GM12878 (cell line): Measurements from ENCODE around the gene DIMT1. TPM values are rescaled to one million over a fixed set of nuclear protein-coding genes. Genes with fewer than 3 reads are reported as not detected.

ENCODE experiments used
- ATAC-seq: fragments of 200-7000 bp; cut with Tn5 transposase; 3 replicates; pipeline ENCODE4 v1.9.1; 2020; ENCODE audit warnings: mild to moderate bottlenecking, moderate library complexity
- BruUV-seq: library from RNA; stranded (reverse); fragments of 400-500 nt; replicated peaks from 2 replicates; lab custom pipeline; 2021; lab: Mats Ljungman, UMichigan
- CTCF ChIA-PET: fragments of 300-600 bp; sonication (Branson Sonifier 250); formaldehyde crosslinking; extraction: SDS; loops from one replicate; lab custom pipeline; 2021; ENCODE audit warnings: inconsistent platforms; lab: Yijun Ruan, JAX
- POLR2A ChIA-PET: fragments of 350-600 bp; formaldehyde crosslinking; extraction: SDS; loops from one replicate; lab custom pipeline; 2021; ENCODE audit warnings: inconsistent platforms; lab: Charles Lee
- RAD21 ChIA-PET: fragments of 300-600 bp; sonication (Branson Sonifier 250); formaldehyde crosslinking; loops from one replicate; lab custom pipeline; 2023; ENCODE audit warnings: antibody characterized with exemption; ENCODE audit not compliant: unreplicated experiment; lab: Charles Lee
- SMC1A ChIA-PET: fragments of 300-600 bp; sonication (Branson Sonifier 250); formaldehyde crosslinking; loops from one replicate; lab custom pipeline; 2023; ENCODE audit not compliant: unreplicated experiment, uncharacterized antibody; lab: Charles Lee
- DNase-seq: peaks from one replicate; pipeline ENCODE4 v3.0.0-alpha.2; 2011; ENCODE audit warnings: low read depth, low spot score
- FAIRE-seq: peaks from 3 replicates; lab custom pipeline; 2011; peaks lifted over from hg19 to GRCh38; lab: Jason Lieb, UNC
- H2AFZ ChIP-seq: 2 replicates; pipeline ENCODE4 v1.6.0; 2011; ENCODE audit warnings: low read depth, low read length, control low read depth; ENCODE audit not compliant: control insufficient read depth
- H3K27ac ChIP-seq: 2 replicates; pipeline ENCODE4 v1.5.1; 2011; ENCODE audit warnings: control low read depth; ENCODE audit not compliant: control insufficient read depth, insufficient read depth
- H3K27me3 ChIP-seq, 2 experiments: replicated peaks in 1 of 2; 2 replicates each; pipeline versions ENCODE4 v1.6.0 to v1.6.1; 2011; ENCODE audit warnings: low read length in 1 of 2; ENCODE audit not compliant: control insufficient read depth in 2 of 2, insufficient read depth in 2 of 2
- H3K36me3 ChIP-seq, 2 experiments: 2 replicates each; pipeline ENCODE4 v1.5.1; 2011; ENCODE audit warnings: low read length in 1 of 2; ENCODE audit not compliant: control insufficient read depth in 2 of 2, insufficient read depth in 2 of 2
- H3K4me1 ChIP-seq: 2 replicates; pipeline ENCODE4 v1.6.1; 2011; ENCODE audit warnings: mild to moderate bottlenecking, low read length, moderate library complexity, mixed read lengths; ENCODE audit not compliant: control insufficient read depth, insufficient read depth
- H3K4me2 ChIP-seq: 2 replicates; pipeline ENCODE4 v1.6.0; 2011; ENCODE audit warnings: control low read depth; ENCODE audit not compliant: control insufficient read depth, insufficient read depth
- H3K4me3 ChIP-seq: fragments of 200-600 bp; sonication (generic); 2 replicates; pipeline ENCODE4 v1.5.1; 2016
- H3K79me2 ChIP-seq: 2 replicates; pipeline ENCODE4 v1.6.0; 2011; ENCODE audit warnings: low read length; ENCODE audit not compliant: control insufficient read depth, insufficient read depth
- H3K9ac ChIP-seq: 2 replicates; pipeline ENCODE4 v1.8.0; 2011; ENCODE audit warnings: low read length, control low read depth, mixed read lengths; ENCODE audit not compliant: control insufficient read depth, insufficient read depth
- H3K9me3 ChIP-seq: replicated peaks from 3 replicates; pipeline ENCODE4 v1.5.1; 2011; ENCODE audit warnings: mild to moderate bottlenecking, low read length; ENCODE audit not compliant: control insufficient read depth, insufficient read depth
- H4K20me1 ChIP-seq: 2 replicates; pipeline ENCODE4 v1.6.0; 2011; ENCODE audit not compliant: control insufficient read depth, insufficient read depth
- BCLAF1 ChIP-seq: fragments of 450-650 bp; IDR thresholded peaks from 2 replicates; pipeline ENCODE4 v1.6.1; 2017; ENCODE audit warnings: antibody characterized with exemption, mild to moderate bottlenecking, moderate library complexity
- CHD1 ChIP-seq: IDR thresholded peaks from 2 replicates; pipeline ENCODE4 v1.6.1; 2012; ENCODE audit warnings: low read depth, low read length, improper control_type of control experiment
- CHD4 ChIP-seq: fragments of 200-600 bp; sonication (generic); IDR thresholded peaks from 2 replicates; pipeline ENCODE4 v1.6.1; 2016; ENCODE audit warnings: mild to moderate bottlenecking
- PAX5 ChIP-seq: IDR thresholded peaks from 2 replicates; pipeline ENCODE4 v1.6.1; 2011; ENCODE audit warnings: low read depth, low read length, borderline replicate concordance
- PML ChIP-seq: IDR thresholded peaks from 2 replicates; pipeline ENCODE4 v1.6.1; 2012; ENCODE audit warnings: low read length, inconsistent platforms
- SMARCA5 ChIP-seq: fragments of 450-650 bp; IDR thresholded peaks from 2 replicates; pipeline ENCODE4 v1.6.1; 2017; ENCODE audit warnings: mild to moderate bottlenecking
- STAT1 ChIP-seq: fragments of 450-650 bp; conservative IDR thresholded peaks from 2 replicates; pipeline ENCODE4 v1.6.1; 2014; ENCODE audit warnings: antibody characterized with exemption, mild to moderate bottlenecking
- SUPT20H ChIP-seq: IDR thresholded peaks from 2 replicates; pipeline ENCODE4 v1.6.1; 2011; ENCODE audit warnings: low read depth, mild to moderate bottlenecking, low read length, moderate library complexity, borderline replicate concordance; ENCODE audit not compliant: control insufficient read depth
- WGBS: methylation state at CpG from one replicate; pipeline ENCODE4 v1.1.6; 2016; ENCODE audit warnings: low lambda C conversion rate; ENCODE audit not compliant: insufficient replicate concordance, insufficient coverage; ENCODE audit errors: missing lambda C conversion rate; 5-methylcytosine and 5-hydroxymethylcytosine counted together
- in situ Hi-C: fragments of 300-500 bp; cut with MboI; formaldehyde crosslinking; loops from 9 replicates; pipeline ENCODE4 v1.14.3; 2018; ENCODE audit warnings: mixed read lengths
- intact Hi-C: fragments of 100-400 bp; cut with micrococcal nuclease; formaldehyde crosslinking; loops from one replicate; pipeline ENCODE4 v1.14.2; 2022; ENCODE audit not compliant: unreplicated experiment
- polyA plus RNA-seq, 11 experiments: library from polyadenylated mRNA; depleted of rRNA in 4 of 11; unstranded in 6 of 11; stranded (reverse) in 5 of 11; fragments of >200 nt; fragmentation: Nextera tagmentation in 4 of 11; fragmentation: Illumina TruSeq in 1 of 11; extraction: Ambion mirVana in 4 of 11; extraction: Trizol in 1 of 11; gene quantifications; 1 replicate in 1 of 11; 2 replicates in 10 of 11; pipeline versions ENCODE4 v1.2.1 to v1.2.3, GENCODE V29; 2011 to 2016; ENCODE audit warnings: inconsistent platforms in 2 of 11, missing spikeins in 2 of 11, low read depth in 1 of 11
- total RNA-seq, 4 experiments: library from RNA; depleted of rRNA in 3 of 4; stranded (reverse); fragments of >200 nt in 3 of 4; fragmentation: Illumina TruSeq in 1 of 4; extraction: Trizol in 1 of 4; gene quantifications; 2 replicates each; pipeline versions ENCODE4 v1.2.1 to v1.2.3, GENCODE V29; 2013 to 2021

The DIMT1 gene
- total and polyA plus RNA-seq, 10 of the 15 experiments (the other 5 are each of a cell fraction or from before 2014, with no cell fraction given) = 19.0 to 66.2 (median 31.6) TPM

- TF ChIP-seq BCLAF1 (no peak), SMARCA5 (no peak), SUPT20H (no peak), PAX5 (no peak), PML (no peak)
Observed at GRCh38 chr5:62348723-62349481, 54.8 kb downstream of the DIMT1 start (continued).

GRCh38 chr5:62347928-62348327, 55.8 kb downstream of the DIMT1 start:
- intact Hi-C loops = no loop called here
- H3K9me3 ChIP-seq = no peaks in the 10 kb centered on the region
- H3K36me3 ChIP-seq = peaks cover 0 to 15% of the 10 kb centered on the region in 2 experiments
- no peak overlapping the region for H3K9ac ChIP-seq
- no peak overlapping the region for H3K4me3 ChIP-seq
- BruUV-seq = no TSS peak
- H3K4me2 ChIP-seq = no peak overlapping the region
- ChIA-PET CTCF (no interaction called here), POLR2A (no interaction called here), SMC1A (interaction anchor here (1.0 to 1.3 kb wide), 2 partner anchors 14 to 124 kb away, joined by 4 to 6 read pairs; no protein-coding TSS in a partner anchor), RAD21 (no interaction called here)
- in situ Hi-C loops = no loop called here
- H3K27me3 ChIP-seq = no peaks in the 10 kb centered on the region
- no peak for ATAC-seq
- H4K20me1 ChIP-seq = no peaks in the 10 kb centered on the region
- no peak overlapping the region for H3K27ac ChIP-seq
- no peaks in the 10 kb centered on the region for H3K4me1 ChIP-seq
- WGBS = 100% methylated on average over 1 of the region's 1 CpG
- TF ChIP-seq CHD4 = no peak
- TF ChIP-seq STAT1 = no peak
- no peak for TF ChIP-seq CHD1
- peaks cover 25% of the 10 kb centered on the region for H3K79me2 ChIP-seq
- H2AFZ ChIP-seq = no peak overlapping the region
- no peak for DNase-seq
- no peak for FAIRE-seq
